ENCODE data around the gene PRKCZ.

DNA sequence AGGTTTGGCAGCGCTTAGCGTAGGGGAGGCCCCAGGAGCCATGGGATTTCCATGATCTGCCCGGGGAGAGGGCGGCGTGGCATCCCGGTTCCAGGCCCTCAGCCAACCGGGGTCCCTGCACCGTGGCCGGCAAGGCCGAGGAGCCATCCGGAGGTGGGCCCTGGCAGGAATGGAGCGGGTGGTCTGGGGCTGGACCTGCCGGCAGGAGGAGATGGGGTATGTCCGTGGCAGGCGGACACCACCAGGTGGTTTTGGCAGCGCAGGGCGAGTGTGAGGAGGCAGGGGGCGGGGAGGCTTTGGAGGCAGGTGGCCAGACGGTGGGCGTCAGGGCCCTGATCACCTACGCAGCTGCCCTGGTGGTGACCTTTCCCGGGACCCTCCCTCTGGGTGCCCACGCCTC, 10.3 kb downstream of the PRKCZ start:
- TF ChIP-seq CTCF (conservative IDR thresholded peaks at IDR 0.05) = no peak
- no peak for TF ChIP-seq EZH2 (IDR thresholded peaks at IDR 0.05; ENCODE audit: low read depth)

Measured in PC-9 (cell line).